Keratinocyte (primary cell): Measurements from ENCODE around the gene RAPGEF4. TPM values are rescaled to one million over a fixed set of nuclear protein-coding genes. Genes with fewer than 3 reads are reported as not detected.

Experiments used
- DNase-seq: peaks from one replicate; pipeline ENCODE4 v3.0.0-alpha.2; 2011; ENCODE audit warnings: low read depth, missing footprints, low spot score
- FAIRE-seq: peaks from 2 replicates; lab custom pipeline; 2011; peaks lifted over from hg19 to GRCh38; lab: Jason Lieb, UNC
- H2AFZ ChIP-seq: 2 replicates; pipeline ENCODE4 v1.6.0; 2012; ENCODE audit warnings: low read length, control low read depth, inconsistent platforms; ENCODE audit not compliant: control insufficient read depth
- H3K27ac ChIP-seq: 2 replicates; pipeline ENCODE4 v1.5.1; 2011; ENCODE audit warnings: low read length; ENCODE audit not compliant: control insufficient read depth, insufficient read depth
- H3K27me3 ChIP-seq: 3 replicates; pipeline ENCODE4 v1.6.0; 2011; ENCODE audit warnings: low read length; ENCODE audit not compliant: control insufficient read depth, insufficient read depth; ENCODE audit errors: extremely low read depth
- H3K36me3 ChIP-seq, 2 experiments: 2 replicates in 1 of 2; 3 replicates in 1 of 2; pipeline ENCODE4 v1.5.1; 2011; ENCODE audit warnings: low read length in 2 of 2, mild to moderate bottlenecking in 1 of 2; ENCODE audit not compliant: control insufficient read depth in 2 of 2, insufficient read depth in 2 of 2; ENCODE audit errors: extremely low read depth in 1 of 2
- H3K4me1 ChIP-seq: 3 replicates; pipeline ENCODE4 v1.5.1; 2011; ENCODE audit warnings: low read length; ENCODE audit not compliant: control insufficient read depth, insufficient read depth; ENCODE audit errors: extremely low read depth
- H3K4me2 ChIP-seq: 3 replicates; pipeline ENCODE4 v1.6.0; 2011; ENCODE audit warnings: low read depth, low read length; ENCODE audit not compliant: control insufficient read depth, insufficient read depth; ENCODE audit errors: extremely low read depth
- H3K4me3 ChIP-seq, 3 experiments: fragments of 200-600 bp in 1 of 3; sonication (generic) in 1 of 3; 2 replicates in 2 of 3; 3 replicates in 1 of 3; pipeline ENCODE4 v1.5.1; 2011 to 2016; ENCODE audit warnings: low read length in 3 of 3, mild to moderate bottlenecking in 3 of 3, control low read depth in 2 of 3, inconsistent platforms in 1 of 3, low read depth in 1 of 3, mixed read lengths in 1 of 3, mixed run types in 1 of 3, moderate library complexity in 1 of 3; ENCODE audit not compliant: control insufficient read depth in 2 of 3, insufficient read depth in 2 of 3; ENCODE audit errors: extremely low read depth in 1 of 3
- H3K79me2 ChIP-seq: 2 replicates; pipeline ENCODE4 v1.6.0; 2012; ENCODE audit warnings: low read length; ENCODE audit not compliant: control insufficient read depth, insufficient read depth
- H3K9ac ChIP-seq: 3 replicates; pipeline ENCODE4 v1.6.0; 2011; ENCODE audit warnings: low read length; ENCODE audit not compliant: control insufficient read depth, insufficient read depth; ENCODE audit errors: extremely low read depth
- H3K9me1 ChIP-seq: 3 replicates; pipeline ENCODE4 v1.6.0; 2011; ENCODE audit warnings: low read length; ENCODE audit not compliant: control insufficient read depth, insufficient read depth; ENCODE audit errors: extremely low read depth
- H3K9me3 ChIP-seq: 2 replicates; pipeline ENCODE4 v1.5.1; 2012; ENCODE audit warnings: low read depth, low read length; ENCODE audit not compliant: control insufficient read depth
- H4K20me1 ChIP-seq: 3 replicates; pipeline ENCODE4 v1.6.0; 2011; ENCODE audit warnings: low read length; ENCODE audit not compliant: control insufficient read depth, insufficient read depth; ENCODE audit errors: extremely low read depth
- CTCF ChIP-seq, 3 experiments: IDR thresholded peaks in 1 of 3; conservative IDR thresholded peaks in 1 of 3; optimal IDR thresholded peaks in 1 of 3; 2 replicates in 2 of 3; 3 replicates in 1 of 3; pipeline versions ENCODE3 to v1.5.1; 2011; ENCODE audit warnings: low read length in 3 of 3, mild to moderate bottlenecking in 3 of 3, moderate library complexity in 2 of 3, control low read depth in 1 of 3, inconsistent platforms in 1 of 3; ENCODE audit not compliant: insufficient read depth in 2 of 3; ENCODE audit errors: extremely low read depth in 1 of 3
- EZH2 ChIP-seq: IDR thresholded peaks from one replicate; pipeline ENCODE4 v1.6.1; 2012; ENCODE audit warnings: inconsistent platforms, mild to moderate bottlenecking, low read length, moderate library complexity
- dilution Hi-C: fragments of 300-500 bp; cut with MboI; formaldehyde crosslinking; loops from one replicate; pipeline ENCODE4 v1.7.0; 2020; ENCODE audit warnings: low sequenced_read_pairs; ENCODE audit not compliant: extremely low pct_ligation_motif_present
- polyA plus RNA-seq, 5 experiments: library from polyadenylated mRNA; depleted of rRNA in 3 of 5; stranded (reverse) in 3 of 5; stranded (forward) in 1 of 5; unstranded in 1 of 5; fragments of >200 nt; gene quantifications; 1 replicate in 1 of 5; 2 replicates in 3 of 5; 3 replicates in 1 of 5; pipeline versions ENCODE4 v1.2.1 to v1.2.3, GENCODE V29; 2011 to 2012; ENCODE audit warnings: missing spikeins in 2 of 5, low read depth in 1 of 5, low replicate concordance in 1 of 5

Gene RAPGEF4
- polyA plus RNA-seq, 1 donor (not counting 4 experiments of a cell fraction or from before 2014, with no cell fraction given) = 1.6 TPM

DNA sequence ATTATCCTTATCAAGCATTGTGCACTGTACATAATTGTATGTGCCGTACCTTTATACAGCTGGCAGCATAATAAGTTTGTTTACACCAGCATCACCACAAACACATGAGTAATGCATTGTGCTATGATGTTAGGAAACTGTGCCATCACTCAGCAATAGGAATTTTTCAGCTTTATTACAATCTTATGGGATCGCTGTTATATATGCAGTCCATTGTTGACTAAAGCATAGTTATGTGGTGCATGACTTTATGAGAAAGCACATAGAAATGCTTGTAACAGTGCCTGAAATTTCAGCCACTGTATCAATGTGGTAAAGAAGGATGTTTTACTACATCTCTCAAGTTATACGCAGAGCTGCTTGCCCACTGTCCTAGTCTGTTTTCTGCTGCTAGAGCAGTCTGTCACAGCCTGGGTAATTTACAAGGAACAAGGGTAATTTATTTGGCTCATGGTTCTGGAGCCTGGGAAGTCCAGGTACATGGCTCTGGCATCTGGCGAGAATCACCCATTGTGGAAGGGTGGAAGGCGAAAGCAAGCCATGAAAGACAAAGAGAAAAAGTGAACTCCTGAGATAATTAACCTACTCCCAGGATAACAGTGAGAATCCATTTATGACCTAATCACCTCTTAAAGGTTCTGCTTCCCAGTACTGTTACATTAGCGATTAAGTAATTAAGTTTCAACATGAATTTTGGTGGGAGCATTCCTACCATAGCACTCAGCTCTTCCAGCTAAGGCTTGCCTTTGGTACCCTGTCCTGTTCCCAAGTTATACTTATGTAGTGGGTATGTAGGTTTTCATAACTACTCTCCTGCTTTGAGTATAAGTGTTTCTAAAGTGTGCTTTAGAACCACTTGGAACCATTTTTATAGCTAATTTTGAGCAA lies 344.6 kb downstream of the RAPGEF4 start:
- no peak overlapping the region for H3K9ac ChIP-seq

GRCh38 chr2:173086518-173087213 lies 351.0 kb downstream of the RAPGEF4 start:
- dilution Hi-C loops = no loop called here
- H3K36me3 ChIP-seq = peaks cover 2 to 10% of the 10 kb centered on the region in 2 experiments
- no peak for TF ChIP-seq EZH2
- no peak for TF ChIP-seq CTCF (optimal IDR thresholded peaks at IDR 0.05 in 1 of 3, IDR thresholded peaks at IDR 0.05 in 1 of 3, conservative IDR thresholded peaks at IDR 0.05 in 1 of 3; ENCODE audit: extremely low read depth in 1 of 3, insufficient read depth in 2 of 3, low read length in 3 of 3)
- peak overlapping the region; percentile 37 for H3K27ac ChIP-seq
- H3K4me3 ChIP-seq = peak overlapping the region in 1 of 3 experiments; percentile 7
- H3K9me3 ChIP-seq = no peaks in the 10 kb centered on the region
- DNase-seq (no peak), FAIRE-seq (peak; percentile 81)
- no peak overlapping the region for H2AFZ ChIP-seq
- no peaks in the 10 kb centered on the region for H3K27me3 ChIP-seq
- H3K4me2 ChIP-seq = peak overlapping the region; percentile 59
- H3K79me2 ChIP-seq = peaks cover 68% of the 10 kb centered on the region
- H3K9me1 ChIP-seq = no peaks in the 10 kb centered on the region
- peaks cover 4% of the 10 kb centered on the region for H4K20me1 ChIP-seq
- H3K9ac ChIP-seq = peak overlapping the region; percentile 39
- H3K4me1 ChIP-seq = peaks cover 18% of the 10 kb centered on the region

More for the DNA sequence above, 344.6 kb downstream of the RAPGEF4 start:
- Histone ChIP-seq H3K9me1 (no peaks in the 10 kb centered on the region), H3K4me1 (peaks cover 31% of the 10 kb centered on the region), H3K9me3 (no peaks in the 10 kb centered on the region), H3K4me2 (peak overlapping the region; percentile 22), H3K79me2 (peaks cover 84% of the 10 kb centered on the region), H4K20me1 (no peaks in the 10 kb centered on the region), H3K36me3 (no peaks in the 10 kb centered on the region), H3K4me3 (no peak overlapping the region), H3K27me3 (no peaks in the 10 kb centered on the region), H2AFZ (no peak overlapping the region), H3K27ac (peak overlapping the region; percentile 34)
- FAIRE-seq = no peak
- DNase-seq = peak; percentile 15
- dilution Hi-C loops = no loop called here
- no peak for TF ChIP-seq CTCF (optimal IDR thresholded peaks at IDR 0.05 in 1 of 3, IDR thresholded peaks at IDR 0.05 in 1 of 3, conservative IDR thresholded peaks at IDR 0.05 in 1 of 3; ENCODE audit: extremely low read depth in 1 of 3, insufficient read depth in 2 of 3, low read length in 3 of 3)
- TF ChIP-seq EZH2 = no peak
